OCI-LY3 (cell line): ENCODE measurements around the gene GTPBP6.

Experiments
- H2AFZ ChIP-seq: fragments of 200-600, 300-600 bp; shearing (Covaris generic); 2 replicates; pipeline ENCODE4 v1.6.0; 2014; ENCODE audit warnings: antibody characterized with exemption, low read depth, low read length
- H3K27ac ChIP-seq: fragments of 200-600, 300-600 bp; sonication (generic); 2 replicates; pipeline ENCODE4 v1.5.1; 2014; ENCODE audit warnings: mild to moderate bottlenecking, low read length, moderate library complexity, mixed read lengths
- H3K27me3 ChIP-seq: fragments of 200-600, 300-600 bp; sonication (generic); 2 replicates; pipeline ENCODE4 v1.6.1; 2014; ENCODE audit warnings: low read depth, low read length, mixed read lengths
- H3K36me3 ChIP-seq: fragments of 200-600, 300-600 bp; sonication (generic); replicated peaks from 2 replicates; pipeline ENCODE3; 2014; ENCODE audit warnings: low read depth, low read length, mixed read lengths
- H3K4me1 ChIP-seq: fragments of 300-600, 200-600 bp; sonication (generic); 2 replicates; pipeline ENCODE4 v1.6.1; 2014; ENCODE audit warnings: low read length, mixed read lengths
- H3K4me2 ChIP-seq: fragments of 200-600, 300-600 bp; sonication (generic); 2 replicates; pipeline ENCODE4 v1.6.1; 2014; ENCODE audit warnings: low read length, mixed read lengths
- H3K4me3 ChIP-seq: fragments of 300-600, 200-600 bp; sonication (generic); 2 replicates; pipeline ENCODE4 v1.5.1; 2014; ENCODE audit warnings: antibody characterized with exemption, mild to moderate bottlenecking, low read length, moderate library complexity
- H3K79me2 ChIP-seq: fragments of 300-600, 200-600 bp; shearing (Covaris generic); 2 replicates; pipeline ENCODE4 v1.6.1; 2014; ENCODE audit warnings: mild to moderate bottlenecking, low read length, mixed read lengths
- H3K9ac ChIP-seq: fragments of 300-600, 200-600 bp; shearing (Covaris generic); 2 replicates; pipeline ENCODE4 v1.6.0; 2014; ENCODE audit warnings: mild to moderate bottlenecking, low read length, moderate library complexity
- H3K9me3 ChIP-seq: fragments of 200-600, 300-600 bp; shearing (Covaris generic); 2 replicates; pipeline ENCODE4 v1.6.1; 2014; ENCODE audit warnings: low read length, mixed read lengths; ENCODE audit not compliant: insufficient read depth
- H4K20me1 ChIP-seq: fragments of 200-600, 300-600 bp; sonication (generic); 2 replicates; pipeline ENCODE4 v1.6.1; 2016; ENCODE audit warnings: low read length, mixed read lengths; ENCODE audit not compliant: insufficient read depth
- EZH2phosphoT487 ChIP-seq: fragments of 200-600 bp; shearing (Covaris generic); IDR thresholded peaks from 2 replicates; pipeline ENCODE4 v1.6.1; 2018; ENCODE audit warnings: antibody characterized with exemption, mixed run types, low read depth
- TF ChIP-seq, protein P1 (sequence below): fragments of 200-600, 300-600 bp; sonication (generic); IDR thresholded peaks from 2 replicates; pipeline ENCODE4 v1.5.1; 2014; ENCODE audit warnings: antibody characterized with exemption, low read length, low read depth

Gene GTPBP6

DNA sequence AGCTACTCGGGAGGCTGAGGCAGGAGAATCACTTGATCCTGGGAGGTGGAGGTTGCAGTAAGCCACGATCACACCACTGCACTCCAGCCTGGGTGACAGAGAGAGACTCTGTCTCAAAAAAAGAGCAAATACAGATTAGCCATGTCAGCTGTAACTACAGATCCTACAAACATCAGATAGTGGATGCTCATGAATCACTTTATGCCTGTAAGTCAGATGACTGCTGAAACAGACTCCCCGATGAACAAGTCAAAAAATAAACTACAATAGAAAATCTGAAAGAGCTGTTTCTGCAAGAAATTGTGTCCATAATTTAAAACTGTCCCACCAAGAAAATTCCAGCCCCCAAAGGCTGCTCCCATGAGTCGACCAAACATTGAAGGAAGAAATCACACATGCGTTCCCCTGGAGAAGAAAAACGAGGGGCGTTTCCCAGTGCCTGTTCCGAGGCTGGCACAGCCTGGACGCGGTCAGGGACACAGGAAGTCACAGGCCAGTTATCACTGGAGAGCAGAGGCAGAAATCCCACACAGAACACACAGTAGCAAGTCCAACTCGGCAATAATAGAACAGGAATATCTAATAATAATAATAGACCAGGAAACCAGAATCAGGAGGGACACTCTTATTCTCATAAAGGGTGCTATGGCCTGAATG lies 30.0 kb upstream of the GTPBP6 start:
- Histone ChIP-seq H3K27ac (no peak overlapping the region), H3K9me3 (no peaks in the 10 kb centered on the region), H3K27me3 (no peaks in the 10 kb centered on the region), H3K4me1 (no peaks in the 10 kb centered on the region), H3K4me3 (no peak overlapping the region), H3K79me2 (no peaks in the 10 kb centered on the region; the same call in 1 of the 2 replicates), H4K20me1 (no peaks in the 10 kb centered on the region), H3K36me3 (peaks cover 35% of the 10 kb centered on the region), H3K4me2 (no peak overlapping the region), H2AFZ (no peak overlapping the region), H3K9ac (no peak overlapping the region)
- TF ChIP-seq, protein P1, sequence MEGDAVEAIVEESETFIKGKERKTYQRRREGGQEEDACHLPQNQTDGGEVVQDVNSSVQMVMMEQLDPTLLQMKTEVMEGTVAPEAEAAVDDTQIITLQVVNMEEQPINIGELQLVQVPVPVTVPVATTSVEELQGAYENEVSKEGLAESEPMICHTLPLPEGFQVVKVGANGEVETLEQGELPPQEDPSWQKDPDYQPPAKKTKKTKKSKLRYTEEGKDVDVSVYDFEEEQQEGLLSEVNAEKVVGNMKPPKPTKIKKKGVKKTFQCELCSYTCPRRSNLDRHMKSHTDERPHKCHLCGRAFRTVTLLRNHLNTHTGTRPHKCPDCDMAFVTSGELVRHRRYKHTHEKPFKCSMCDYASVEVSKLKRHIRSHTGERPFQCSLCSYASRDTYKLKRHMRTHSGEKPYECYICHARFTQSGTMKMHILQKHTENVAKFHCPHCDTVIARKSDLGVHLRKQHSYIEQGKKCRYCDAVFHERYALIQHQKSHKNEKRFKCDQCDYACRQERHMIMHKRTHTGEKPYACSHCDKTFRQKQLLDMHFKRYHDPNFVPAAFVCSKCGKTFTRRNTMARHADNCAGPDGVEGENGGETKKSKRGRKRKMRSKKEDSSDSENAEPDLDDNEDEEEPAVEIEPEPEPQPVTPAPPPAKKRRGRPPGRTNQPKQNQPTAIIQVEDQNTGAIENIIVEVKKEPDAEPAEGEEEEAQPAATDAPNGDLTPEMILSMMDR, result no peak
- no peak for TF ChIP-seq EZH2phosphoT487

DNA sequence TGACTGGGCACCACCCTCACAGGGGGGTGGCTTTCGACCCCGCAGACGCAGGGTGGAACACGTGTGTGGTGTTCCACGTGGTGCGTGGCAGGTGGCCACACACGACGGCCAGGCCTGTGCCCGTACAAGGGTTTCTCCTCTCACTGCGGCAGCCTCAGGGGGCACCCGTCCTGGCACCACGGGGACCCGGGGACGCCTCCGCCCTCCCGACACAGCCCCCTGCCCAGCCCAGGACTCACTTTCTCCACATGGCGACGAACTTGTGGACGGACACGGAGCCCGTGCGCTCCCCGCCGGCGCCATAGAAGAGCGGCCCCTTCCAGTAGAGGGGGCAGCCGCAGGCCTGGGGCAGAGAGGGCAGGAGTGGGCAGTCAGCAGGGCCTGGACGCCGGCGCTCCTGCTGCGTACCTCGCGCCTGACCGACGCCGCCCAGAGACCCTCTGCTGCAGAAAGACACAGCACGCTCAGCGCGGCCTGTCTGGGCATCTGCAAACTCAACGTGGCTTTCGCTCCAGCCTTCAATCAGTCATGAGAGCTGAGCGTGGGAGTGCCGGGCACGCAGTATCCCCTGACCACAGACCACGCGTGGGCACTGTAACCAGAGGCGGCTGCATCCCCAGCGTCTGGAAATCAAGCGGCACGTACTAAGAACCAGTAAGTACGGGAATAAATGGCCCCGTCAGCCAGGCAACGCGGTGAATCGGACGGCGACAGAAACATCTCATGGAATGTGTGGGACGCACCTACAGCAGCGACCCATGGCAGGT lies 28.9 kb upstream of the GTPBP6 start:
- H3K36me3 ChIP-seq, result peaks cover 32% of the 10 kb centered on the region
- no peaks in the 10 kb centered on the region for H3K9me3 ChIP-seq
- no peak overlapping the region for H2AFZ ChIP-seq
- H3K4me3 ChIP-seq, result no peak overlapping the region
- H3K79me2 ChIP-seq, result no peaks in the 10 kb centered on the region; the same call in 1 of the 2 replicates
- H3K9ac ChIP-seq, result no peak overlapping the region
- no peaks in the 10 kb centered on the region for H3K4me1 ChIP-seq
- TF ChIP-seq, protein P1, result no peak
- no peak for TF ChIP-seq EZH2phosphoT487
- H3K27me3 ChIP-seq, result no peaks in the 10 kb centered on the region
- H3K27ac ChIP-seq, result no peak overlapping the region
- H4K20me1 ChIP-seq, result no peaks in the 10 kb centered on the region
- H3K4me2 ChIP-seq, result no peak overlapping the region

DNA sequence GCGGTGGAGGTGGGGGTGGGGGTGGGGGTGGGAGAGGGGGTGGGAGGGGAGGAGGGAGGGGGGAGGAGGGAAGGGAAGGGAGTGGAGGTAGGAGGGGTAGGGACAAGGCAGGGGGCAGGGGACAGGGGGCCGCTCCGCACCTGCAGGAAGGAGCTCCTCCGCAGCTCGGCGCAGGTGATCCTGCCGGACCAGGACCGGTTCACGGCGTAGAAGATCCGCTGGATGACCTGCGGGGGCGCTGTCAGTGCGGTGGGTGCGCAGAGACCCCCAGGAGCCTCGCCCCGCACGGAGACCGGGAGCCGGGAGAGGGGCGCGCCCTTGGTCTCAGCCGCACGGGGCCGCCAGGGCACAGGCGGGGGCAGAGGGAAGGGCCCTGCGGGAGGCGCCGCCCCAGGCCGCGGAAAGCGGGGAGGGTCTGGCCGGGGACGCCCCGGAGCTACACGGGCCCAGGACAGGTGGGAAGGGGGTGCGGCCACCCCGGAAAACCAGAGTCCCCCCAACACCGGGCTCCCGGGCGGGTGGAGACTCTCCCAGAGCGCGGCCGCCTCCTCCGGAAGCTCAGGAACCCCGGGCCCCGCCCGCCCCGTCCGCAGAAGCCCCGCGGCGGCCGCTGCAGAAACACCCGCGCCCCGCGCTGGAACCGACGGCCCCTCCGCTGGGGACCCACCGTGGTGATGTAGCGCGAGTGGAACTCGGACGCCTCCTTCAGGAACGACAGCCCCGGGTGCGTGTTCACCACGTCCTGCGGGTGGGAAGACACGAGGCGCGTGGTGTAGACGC lies 27.6 kb upstream of the GTPBP6 start:
- no peak overlapping the region for H3K4me2 ChIP-seq

More for the DNA sequence above, 27.6 kb upstream of the GTPBP6 start:
- no peaks in the 10 kb centered on the region for H3K4me1 ChIP-seq
- no peaks in the 10 kb centered on the region for H3K27me3 ChIP-seq
- TF ChIP-seq, protein P1, result no peak
- no peak for TF ChIP-seq EZH2phosphoT487
- H3K79me2 ChIP-seq, result no peaks in the 10 kb centered on the region; the same call in 1 of the 2 replicates
- no peaks in the 10 kb centered on the region for H3K9me3 ChIP-seq
- H2AFZ ChIP-seq, result no peak overlapping the region
- no peak overlapping the region for H3K9ac ChIP-seq
- H4K20me1 ChIP-seq, result no peaks in the 10 kb centered on the region
- no peak overlapping the region for H3K27ac ChIP-seq
- H3K36me3 ChIP-seq, result peaks cover 40% of the 10 kb centered on the region
- H3K4me3 ChIP-seq, result no peak overlapping the region
